ENCODE data around the gene TTK.

GRCh38 chr6:80001337-80001736 lies 3.1 kb upstream of the TTK start:
- TF ChIP-seq POLR2A (IDR thresholded peaks at IDR 0.05): no peak
- TF ChIP-seq, protein P1, sequence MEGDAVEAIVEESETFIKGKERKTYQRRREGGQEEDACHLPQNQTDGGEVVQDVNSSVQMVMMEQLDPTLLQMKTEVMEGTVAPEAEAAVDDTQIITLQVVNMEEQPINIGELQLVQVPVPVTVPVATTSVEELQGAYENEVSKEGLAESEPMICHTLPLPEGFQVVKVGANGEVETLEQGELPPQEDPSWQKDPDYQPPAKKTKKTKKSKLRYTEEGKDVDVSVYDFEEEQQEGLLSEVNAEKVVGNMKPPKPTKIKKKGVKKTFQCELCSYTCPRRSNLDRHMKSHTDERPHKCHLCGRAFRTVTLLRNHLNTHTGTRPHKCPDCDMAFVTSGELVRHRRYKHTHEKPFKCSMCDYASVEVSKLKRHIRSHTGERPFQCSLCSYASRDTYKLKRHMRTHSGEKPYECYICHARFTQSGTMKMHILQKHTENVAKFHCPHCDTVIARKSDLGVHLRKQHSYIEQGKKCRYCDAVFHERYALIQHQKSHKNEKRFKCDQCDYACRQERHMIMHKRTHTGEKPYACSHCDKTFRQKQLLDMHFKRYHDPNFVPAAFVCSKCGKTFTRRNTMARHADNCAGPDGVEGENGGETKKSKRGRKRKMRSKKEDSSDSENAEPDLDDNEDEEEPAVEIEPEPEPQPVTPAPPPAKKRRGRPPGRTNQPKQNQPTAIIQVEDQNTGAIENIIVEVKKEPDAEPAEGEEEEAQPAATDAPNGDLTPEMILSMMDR (IDR thresholded peaks at IDR 0.05): no peak
